ENCODE measurements around the gene PIM3.
A peak's percentile ranks its signal among the peaks of the same experiment; 100 is the strongest.

Gene PIM3

DNA sequence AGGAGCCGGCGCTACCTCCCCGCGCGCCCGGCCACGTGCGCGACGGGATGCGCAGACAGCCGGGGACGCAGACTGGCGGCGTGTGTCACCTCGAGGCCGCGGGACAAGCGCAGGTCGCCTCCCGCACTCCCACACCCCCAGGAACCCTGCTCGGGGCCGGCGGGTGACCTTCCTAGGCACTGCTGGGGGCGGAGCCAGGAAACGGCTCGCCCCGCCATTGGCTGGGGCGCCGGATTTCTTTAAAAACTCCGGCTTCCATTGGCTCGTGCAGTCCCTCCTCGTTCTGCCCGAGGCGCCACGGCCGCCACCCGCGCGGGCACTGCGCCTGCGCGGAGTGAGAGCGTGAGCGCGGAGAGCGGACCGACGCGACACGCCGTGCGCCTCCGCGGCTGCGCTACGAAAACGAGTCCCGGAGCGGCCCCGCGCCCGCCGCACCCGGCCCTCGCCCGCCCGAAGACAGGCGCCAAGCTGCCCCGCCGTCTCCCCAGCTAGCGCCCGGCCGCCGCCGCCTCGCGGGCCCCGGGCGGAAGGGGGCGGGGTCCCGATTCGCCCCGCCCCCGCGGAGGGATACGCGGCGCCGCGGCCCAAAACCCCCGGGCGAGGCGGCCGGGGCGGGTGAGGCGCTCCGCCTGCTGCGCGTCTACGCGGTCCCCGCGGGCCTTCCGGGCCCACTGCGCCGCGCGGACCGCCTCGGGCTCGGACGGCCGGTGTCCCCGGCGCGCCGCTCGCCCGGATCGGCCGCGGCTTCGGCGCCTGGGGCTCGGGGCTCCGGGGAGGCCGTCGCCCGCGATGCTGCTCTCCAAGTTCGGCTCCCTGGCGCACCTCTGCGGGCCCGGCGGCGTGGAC is at the start of gene PIM3:
PIM3 (plus strand) TSS at position 614 of the 846 bp plus-strand sequence; CDS start at position 790, 176 bp downstream.
- TF ChIP-seq CTCF (conservative IDR thresholded peaks at IDR 0.05; ENCODE audit: low read length) = no peak
- peak; percentile 97 for DNase-seq (ENCODE audit: low read depth)
- peak within 1 kb of the TSS; percentile 74 for H3K4me3 ChIP-seq (ENCODE audit: low read length)

GRCh38 chr22:49911881-49912625 is 48.5 kb upstream of the PIM3 start:
- DNase-seq (ENCODE audit: low read depth) = no peak
- no peak for TF ChIP-seq CTCF (conservative IDR thresholded peaks at IDR 0.05; ENCODE audit: low read length)
- H3K4me3 ChIP-seq (ENCODE audit: low read length) = no peak overlapping the region

- no peak overlapping the region for H3K4me3 ChIP-seq (ENCODE audit: low read length)
- no peak for DNase-seq (ENCODE audit: low read depth)
- TF ChIP-seq CTCF (conservative IDR thresholded peaks at IDR 0.05; ENCODE audit: low read length) = no peak
These were observed 47.5 kb upstream of the PIM3 start for GRCh38 chr22:49913026-49913425.

DNA sequence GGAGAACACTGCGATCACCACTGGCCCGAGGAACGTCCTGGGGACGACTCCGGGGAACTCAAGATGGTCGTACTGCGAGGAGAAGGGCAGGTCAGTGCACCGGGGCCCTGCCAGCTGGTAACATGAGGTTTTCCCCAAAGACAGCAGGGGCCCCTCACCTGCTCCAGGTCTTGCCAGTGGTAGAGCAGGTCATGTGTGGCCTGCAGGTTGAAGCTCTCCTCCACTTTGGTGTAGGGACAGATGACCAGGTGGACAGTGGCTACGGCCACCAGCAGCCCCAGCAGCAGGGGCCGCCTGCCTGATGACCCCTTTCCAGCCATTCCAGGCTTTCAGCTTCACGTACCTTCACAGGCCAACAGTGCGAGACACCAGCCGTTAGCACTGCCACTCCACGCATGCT is 47.1 kb upstream of the PIM3 start:
- no peak overlapping the region for H3K4me3 ChIP-seq (ENCODE audit: low read length)
- DNase-seq (ENCODE audit: low read depth) = no peak
- no peak for TF ChIP-seq CTCF (conservative IDR thresholded peaks at IDR 0.05; ENCODE audit: low read length)

GRCh38 chr22:49914256-49914655 is 46.3 kb upstream of the PIM3 start:
- no peak overlapping the region for H3K4me3 ChIP-seq (ENCODE audit: low read length)
- DNase-seq (ENCODE audit: low read depth) = no peak
- TF ChIP-seq CTCF (conservative IDR thresholded peaks at IDR 0.05; ENCODE audit: low read length) = no peak

DNA sequence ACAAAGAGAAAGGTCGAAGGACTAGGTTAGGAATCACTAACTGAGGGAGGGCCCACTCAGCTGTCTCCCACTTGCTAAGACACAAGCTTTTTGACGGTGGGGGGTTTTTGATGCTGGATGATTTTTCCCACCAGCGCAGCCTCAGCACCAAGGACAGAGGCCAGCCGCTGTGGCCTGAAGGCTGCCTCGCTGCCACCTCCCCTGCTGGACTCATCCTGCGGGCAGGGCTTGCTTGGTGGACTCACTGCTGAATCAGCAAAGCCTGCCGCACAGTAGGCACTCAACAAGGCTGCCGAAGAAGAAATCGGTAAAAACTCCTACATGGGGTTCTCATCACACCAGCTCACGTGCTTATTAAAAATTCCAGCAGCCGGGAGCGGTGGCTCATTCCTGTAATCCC is 45.0 kb upstream of the PIM3 start:
- no peak for TF ChIP-seq CTCF (conservative IDR thresholded peaks at IDR 0.05; ENCODE audit: low read length)
- no peak overlapping the region for H3K4me3 ChIP-seq (ENCODE audit: low read length)
- DNase-seq (ENCODE audit: low read depth) = no peak

Measured in AG10803 (cell line).